GM21717 (cell line): ENCODE measurements around the gene SIGLEC7.

Experiments
- ATAC-seq: cut with Tn5 transposase; IDR thresholded peaks from one replicate; pipeline ENCODE4 v1.9.1; 2021; ENCODE audit warnings: mild to moderate bottlenecking, moderate library complexity; ENCODE audit not compliant: unreplicated experiment

Gene SIGLEC7

GRCh38 chr19:51142119-51142518, at the start of gene SIGLEC7:
Gene SIGLEC7, plus strand, starts transcription at chr19:51142301. Its CDS starts 69 bp downstream, at chr19:51142370.
- ATAC-seq, result no peak

DNA sequence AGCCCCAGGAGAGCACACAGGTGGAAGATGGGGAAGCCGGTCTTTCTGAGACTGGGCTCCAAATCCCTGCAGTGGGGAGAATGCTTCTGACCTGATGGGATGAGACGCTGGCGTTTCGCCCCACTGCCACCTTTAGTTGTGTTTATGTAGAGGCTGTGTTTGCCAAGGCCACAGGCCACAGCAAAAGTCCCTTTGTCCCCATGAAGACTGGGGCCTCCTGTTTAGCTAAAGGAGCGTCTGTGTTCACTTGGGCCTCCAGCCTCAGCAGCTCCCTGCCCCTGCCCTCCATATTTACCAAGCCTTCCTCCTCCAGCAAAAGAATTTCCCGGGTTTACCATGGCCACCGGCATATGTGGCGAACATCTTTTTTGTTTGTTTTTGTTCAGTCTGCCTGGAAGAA, 49.0 kb upstream of the SIGLEC7 start:
- no peak for ATAC-seq

DNA sequence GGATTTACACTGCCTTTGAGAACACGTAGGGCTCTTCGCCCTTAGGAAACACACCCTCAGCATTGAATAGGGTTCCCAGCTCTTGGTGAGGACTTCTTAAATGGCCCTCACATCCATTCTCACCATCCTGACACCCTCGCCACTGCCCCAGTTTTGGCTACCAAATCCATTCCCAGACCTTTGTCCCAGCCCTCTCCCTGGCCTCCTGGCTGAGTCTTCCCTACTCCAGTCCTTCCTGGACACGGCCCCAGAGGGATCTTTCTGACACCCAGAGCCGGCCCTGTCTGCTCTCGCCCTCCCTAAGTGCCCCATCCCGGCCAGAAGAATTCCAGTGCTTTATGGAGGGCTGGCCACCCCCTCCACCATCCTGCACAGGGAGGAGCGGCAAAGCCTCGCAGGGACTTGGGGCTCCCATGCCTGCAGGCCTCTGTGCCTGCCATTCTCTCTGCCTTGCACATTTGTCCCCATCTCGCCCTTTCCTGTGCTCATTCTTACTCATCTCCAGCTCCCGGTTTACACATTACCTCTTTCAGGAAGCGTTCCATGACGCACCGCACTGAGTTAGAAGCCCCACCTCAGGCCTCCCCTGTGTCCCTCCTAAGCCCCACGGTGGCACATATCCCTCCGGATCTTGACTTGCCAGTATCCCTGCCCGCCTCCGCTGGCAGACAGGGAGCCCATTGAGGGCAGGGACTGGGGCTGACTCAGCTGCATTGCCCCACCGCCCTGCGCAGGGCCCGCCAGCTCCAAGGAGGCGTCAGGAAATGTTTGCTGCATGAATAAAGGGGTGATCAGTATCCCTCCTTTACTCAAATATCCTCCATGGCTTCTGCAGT, 48.4 kb upstream of the SIGLEC7 start:
- no peak for ATAC-seq

DNA sequence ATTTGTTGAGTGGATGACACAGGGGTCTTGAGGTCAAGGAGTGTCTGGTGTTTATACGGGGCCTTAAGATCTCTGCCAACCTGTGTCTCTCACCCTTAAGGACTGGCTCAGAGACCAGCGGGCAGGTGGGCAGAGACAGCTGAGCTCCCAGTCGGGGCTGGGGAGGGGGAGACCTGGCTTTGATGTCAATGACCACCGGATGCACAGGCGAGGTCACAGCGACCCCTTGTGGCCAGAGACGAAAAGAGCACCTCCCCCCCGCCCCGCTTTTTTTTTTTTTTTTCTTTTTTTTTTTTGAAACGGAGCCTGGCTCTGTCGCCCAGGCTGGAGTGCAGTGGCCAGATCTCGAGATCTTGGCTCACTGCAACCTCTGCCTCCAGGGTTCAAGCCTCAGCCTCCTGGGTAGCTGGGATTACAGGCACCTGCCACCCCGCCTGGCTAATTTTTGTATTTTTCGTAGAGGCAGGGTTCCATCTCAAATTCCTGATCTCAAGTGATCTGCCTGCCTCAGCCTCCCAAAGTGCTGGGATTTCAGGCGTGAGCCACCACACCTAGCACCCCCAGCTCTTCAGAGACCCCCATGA, 47.3 kb upstream of the SIGLEC7 start:
- ATAC-seq, result no peak

DNA sequence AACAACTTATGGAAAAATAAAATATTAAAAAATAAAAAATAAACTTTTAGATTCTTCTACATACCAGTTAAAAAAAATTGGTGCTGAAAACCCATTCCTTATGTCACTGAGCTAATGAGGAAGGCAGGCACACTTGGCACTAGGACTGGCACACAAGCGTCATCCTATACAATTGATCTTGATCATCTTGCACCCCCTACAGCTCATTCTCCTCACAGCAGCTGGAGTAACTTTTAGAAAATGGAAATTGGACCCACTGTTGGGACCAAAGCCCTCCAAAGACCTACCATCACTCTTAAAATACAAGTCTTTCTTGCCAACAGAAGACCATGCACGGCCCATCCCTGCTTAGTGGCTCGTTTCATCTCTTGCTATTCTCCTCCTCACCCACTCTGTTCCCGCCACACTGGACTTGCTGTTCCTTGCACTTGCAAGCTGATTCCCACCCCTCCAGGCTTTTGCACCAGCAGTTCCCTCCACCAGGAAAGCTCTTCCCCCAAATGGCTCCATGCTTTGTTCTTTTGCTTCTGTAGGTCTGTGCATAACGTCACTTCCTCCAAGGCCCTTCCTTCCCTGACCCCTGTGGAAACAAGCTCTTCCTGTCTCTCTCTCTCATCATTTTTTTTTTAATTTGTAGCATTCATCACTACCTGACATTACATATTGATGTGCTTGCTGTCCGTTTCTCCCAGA, 45.5 kb upstream of the SIGLEC7 start:
- no peak for ATAC-seq

DNA sequence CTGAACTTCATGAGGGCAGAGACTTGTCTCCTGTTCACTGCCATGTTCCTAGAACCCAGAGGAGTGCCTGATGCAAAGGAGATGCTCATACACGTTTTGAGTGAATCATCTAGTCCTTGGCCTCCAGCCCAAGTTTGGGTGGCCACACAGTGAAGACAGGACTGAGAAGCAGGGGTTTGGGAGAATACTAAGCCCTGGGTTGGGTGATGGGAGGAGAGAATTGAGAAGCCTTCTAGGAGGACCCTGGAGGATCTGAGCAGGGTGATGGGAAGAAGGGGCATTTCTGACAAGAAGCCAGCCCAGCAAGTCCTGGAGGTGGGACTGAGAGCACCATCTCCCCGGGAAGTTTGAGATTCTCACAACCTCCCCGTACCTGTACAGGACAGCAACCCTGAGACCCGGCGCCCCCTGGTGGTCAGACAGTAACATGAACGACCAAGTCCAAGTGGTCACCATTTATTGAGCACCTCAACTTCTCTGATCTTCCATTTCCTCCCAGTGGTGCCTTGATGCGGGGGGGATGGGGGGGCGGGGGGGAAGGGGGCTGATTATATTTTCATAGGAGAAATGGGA, 44.8 kb upstream of the SIGLEC7 start:
- ATAC-seq, result no peak

GRCh38 chr19:51097796-51098195, 44.3 kb upstream of the SIGLEC7 start:
- no peak for ATAC-seq

- ATAC-seq, result no peak
Measured at GRCh38 chr19:51098365-51099046, 43.6 kb upstream of the SIGLEC7 start.

GRCh38 chr19:51099047-51099382, 43.1 kb upstream of the SIGLEC7 start:
- no peak for ATAC-seq

- no peak for ATAC-seq
Measured at GRCh38 chr19:51100601-51101000, 41.5 kb upstream of the SIGLEC7 start.

DNA sequence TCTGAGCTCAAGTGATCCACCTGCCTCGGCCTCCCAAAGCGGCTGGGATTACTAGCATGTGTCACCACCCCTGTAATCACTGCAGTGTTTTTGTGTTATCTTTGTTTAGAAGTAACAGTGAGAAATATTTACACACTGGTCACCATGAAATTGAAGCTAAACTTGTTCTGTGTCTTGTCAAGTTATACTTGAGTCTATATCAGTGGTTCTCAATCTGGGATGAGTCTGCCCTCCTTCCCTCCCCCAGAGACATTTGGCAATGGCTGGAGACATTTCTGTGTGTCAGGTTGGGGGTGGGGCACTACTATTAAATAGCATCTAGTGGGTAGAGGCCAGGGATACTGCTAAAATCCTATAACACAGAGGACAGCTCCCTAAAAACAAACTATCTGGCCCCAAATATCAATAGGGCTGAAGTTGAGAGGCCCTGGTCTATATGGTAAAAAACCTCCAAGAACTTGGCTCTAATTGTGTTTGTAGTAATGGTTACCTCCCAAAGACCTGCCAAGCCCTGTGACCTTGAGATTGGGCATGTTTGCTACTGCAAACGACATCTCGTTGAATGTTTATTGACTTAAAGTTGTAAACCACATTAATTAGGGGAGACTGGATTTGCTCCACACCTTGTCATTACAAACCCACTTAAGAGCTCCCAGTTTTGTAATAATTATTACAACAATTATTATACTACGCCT, 40.8 kb upstream of the SIGLEC7 start:
- no peak for ATAC-seq

DNA sequence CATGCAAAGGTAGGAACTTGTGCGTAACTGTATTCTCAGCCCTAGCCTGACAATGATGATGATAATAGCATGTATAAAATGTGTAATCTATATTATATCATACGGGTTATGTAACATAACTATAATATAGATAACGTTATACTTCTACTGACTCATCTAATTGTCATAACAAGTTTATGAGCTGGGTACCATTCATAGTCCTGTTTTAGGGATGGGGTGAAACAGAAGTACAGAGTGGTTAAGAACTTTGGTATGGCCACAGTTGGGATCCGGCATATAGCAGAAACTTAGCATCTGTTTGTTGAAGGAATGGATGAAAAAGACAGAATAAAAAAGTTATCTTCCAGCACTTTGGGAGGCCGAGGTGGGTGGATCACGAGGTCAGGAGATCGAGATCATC, 39.1 kb upstream of the SIGLEC7 start:
- no peak for ATAC-seq

DNA sequence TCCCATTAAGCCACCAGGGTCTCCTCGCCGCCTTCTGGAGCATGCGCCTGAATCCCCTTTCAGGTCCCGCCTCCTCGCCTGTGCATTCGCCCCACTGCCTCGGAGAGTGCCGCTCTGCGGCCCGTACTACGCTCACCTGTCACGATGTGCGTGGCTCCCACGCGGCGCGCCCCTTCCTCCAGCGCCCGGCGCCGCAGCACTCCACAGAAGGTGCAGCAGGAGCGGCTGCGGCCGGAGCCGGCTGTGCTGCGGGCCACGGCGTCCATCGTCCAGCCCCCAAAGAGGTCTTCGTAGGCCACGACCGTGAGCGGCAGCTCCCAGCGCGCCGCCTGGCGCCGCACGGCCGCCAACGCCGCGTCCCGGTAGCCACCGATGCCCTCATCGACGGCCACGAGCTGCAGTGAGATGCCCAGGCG, 38.2 kb upstream of the SIGLEC7 start:
- no peak for ATAC-seq

- no peak for ATAC-seq
Measured at GRCh38 chr19:51107406-51108065, 34.6 kb upstream of the SIGLEC7 start.

DNA sequence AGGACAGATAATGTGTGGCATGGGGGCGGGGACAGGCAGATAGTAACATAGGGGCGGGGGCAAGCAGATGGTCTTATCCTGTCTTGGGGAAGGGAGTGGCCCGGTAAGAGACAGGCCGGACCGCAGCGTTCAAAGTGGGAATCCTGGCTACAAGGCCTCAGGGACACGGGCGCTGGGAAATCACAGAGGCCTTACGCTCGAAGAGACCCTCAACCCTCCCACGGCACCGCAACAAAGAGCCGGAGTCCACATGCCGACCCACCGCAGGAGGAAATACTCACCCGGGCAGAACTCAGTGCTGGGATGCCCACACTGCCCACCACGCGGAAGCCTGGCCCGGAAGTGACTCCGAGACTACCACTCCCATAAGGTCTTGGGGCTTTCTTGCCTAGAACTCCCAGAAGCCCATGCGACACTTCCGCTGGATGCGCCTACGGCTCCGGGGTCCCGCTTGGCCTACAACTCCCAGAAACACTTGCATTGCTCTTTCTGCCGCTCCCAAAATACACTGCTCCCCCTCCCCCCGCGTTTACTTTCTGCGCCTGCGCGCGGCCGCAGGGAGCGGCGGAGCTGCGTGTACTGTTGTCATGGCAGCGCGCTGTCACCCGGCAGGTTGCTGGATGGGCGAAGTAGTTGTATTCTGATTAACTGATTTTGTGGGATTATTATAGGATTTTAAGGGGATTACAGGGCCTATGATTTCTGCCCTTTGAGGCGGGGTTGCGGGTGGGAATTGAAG, 33.9 kb upstream of the SIGLEC7 start, which contains the start of gene CTU1:
TSS of gene CTU1 (minus strand) at position 344 of the 739 bp plus-strand sequence. CDS start 3,840 bp downstream, outside the sequence.
- peak; percentile 86 for ATAC-seq

DNA sequence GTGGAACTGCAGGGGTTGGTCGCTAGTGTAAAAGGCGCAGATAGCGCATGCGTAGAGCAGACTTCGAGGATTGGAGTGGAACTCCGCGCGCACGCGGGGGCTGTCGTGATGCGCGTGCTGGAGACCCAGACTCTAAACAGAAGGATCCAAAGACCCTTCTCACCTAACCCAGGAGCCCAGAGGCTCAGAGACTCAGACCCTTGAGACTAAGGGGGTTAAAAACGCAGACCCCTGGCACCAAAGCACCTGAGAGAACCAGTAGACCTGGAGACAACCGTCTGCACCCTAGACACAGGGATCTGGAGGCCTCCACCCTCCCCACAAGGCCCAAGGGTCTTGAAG, 33.3 kb upstream of the SIGLEC7 start:
- ATAC-seq, result peak; percentile 26

DNA sequence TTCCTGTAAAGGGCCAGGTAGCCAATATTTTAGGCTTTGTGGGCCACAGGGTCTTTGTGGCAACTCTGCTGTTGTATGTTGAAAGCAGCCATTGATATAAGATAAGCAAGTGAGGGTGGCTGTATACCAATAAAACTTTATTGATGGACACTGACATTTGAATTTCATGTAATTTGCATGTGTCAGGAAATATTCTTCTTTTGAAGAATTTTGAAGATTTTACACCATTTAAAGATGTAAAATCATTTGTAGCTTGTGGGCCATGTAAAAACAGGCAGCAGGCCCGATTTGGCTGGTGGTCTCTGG, 31.5 kb upstream of the SIGLEC7 start:
- no peak for ATAC-seq

DNA sequence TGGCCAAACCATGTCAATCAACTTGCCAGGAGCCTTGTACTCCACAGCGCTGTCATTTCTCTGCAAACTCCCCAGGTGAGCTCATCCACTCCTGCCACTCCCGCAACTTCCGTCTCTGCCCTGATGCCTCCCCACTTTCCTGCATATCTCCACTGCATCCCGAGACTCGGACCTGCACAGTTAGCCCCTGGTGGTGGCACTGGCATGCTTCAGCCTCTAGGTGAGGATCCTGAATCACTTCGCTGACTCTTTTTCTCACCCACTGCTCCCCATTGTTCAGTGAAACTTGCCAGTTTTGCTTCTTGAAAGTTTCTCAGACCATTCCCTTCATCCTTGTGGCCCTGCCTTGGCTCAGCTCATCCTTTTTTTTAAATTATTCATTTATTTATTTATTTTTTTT, 30.5 kb upstream of the SIGLEC7 start:
- ATAC-seq, result no peak

DNA sequence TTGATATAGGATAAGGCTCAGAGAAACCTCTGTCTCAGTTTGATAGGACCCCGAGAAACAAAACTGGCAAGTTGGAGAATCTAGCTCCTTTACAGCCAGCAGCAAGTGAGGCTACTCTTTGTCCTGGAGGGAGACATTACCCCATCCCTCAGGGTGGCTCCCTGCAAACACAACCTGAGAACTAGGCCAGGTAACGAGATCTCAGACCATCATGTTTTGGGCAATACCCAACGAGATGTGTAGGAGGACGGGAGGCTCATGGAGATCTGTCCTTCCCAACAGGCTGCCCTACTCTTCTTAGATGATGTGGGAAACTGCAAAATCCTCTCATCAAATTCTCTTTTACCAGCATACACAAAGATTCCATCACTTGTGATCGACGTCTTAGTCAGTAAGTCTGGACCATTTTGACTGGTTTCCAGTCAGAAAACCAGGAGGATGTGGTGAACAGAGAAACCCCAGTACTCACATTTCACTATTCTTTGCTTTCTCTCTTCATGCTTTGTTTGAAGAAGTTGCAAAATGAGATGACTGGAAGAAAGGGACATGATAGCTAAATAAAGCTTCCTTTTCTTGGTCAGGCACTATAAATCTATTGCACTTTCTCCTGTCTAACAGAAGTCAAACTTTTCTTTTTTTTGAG, 27.9 kb upstream of the SIGLEC7 start:
- no peak for ATAC-seq
